ENCODE measurements around the gene THAP9.

Gene THAP9

GRCh38 chr4:82900411-82901182 lies at the start of gene THAP9 (continued):
- peak; percentile 5 for TF ChIP-seq EGR2 (tag by site-specific recombination; IDR thresholded peaks at IDR 0.05; ENCODE audit: low read depth)
- TF ChIP-seq ZNF398 (tag by site-specific recombination; IDR thresholded peaks at IDR 0.05): 0 out of 2 replicates have a peak, but pooled peaks have one; percentile 9
- TF ChIP-seq ZNF626 (tag by site-specific recombination; IDR thresholded peaks at IDR 0.05): 0 out of 2 replicates have a peak, but pooled peaks have one; percentile 56
- no peak for TF ChIP-seq ZNF521 (tag by site-specific recombination; IDR thresholded peaks at IDR 0.05)
- TF ChIP-seq ZNF140 (tag by site-specific recombination; IDR thresholded peaks at IDR 0.05): no peak
- 0 out of 2 replicates have a peak, but pooled peaks have one; percentile 6 for TF ChIP-seq MZF1 (tag by site-specific recombination; IDR thresholded peaks at IDR 0.05; ENCODE audit: borderline replicate concordance)
- TF ChIP-seq ZFHX2 (tag by site-specific recombination; conservative IDR thresholded peaks at IDR 0.05): peak; percentile 65
- peak; percentile 85 for TF ChIP-seq ZBTB10 (tag by site-specific recombination; IDR thresholded peaks at IDR 0.05)
- no peak for TF ChIP-seq ZNF530 (tag by site-specific recombination; IDR thresholded peaks at IDR 0.05; ENCODE audit: low read depth)
- no peak for TF ChIP-seq ZNF473 (tag by site-specific recombination; IDR thresholded peaks at IDR 0.05)
- TF ChIP-seq ZEB2 (tag by site-specific recombination; IDR thresholded peaks at IDR 0.05): 0 out of 2 replicates have a peak, but pooled peaks have one; percentile 67
- 0 out of 2 replicates have a peak, but pooled peaks have one; percentile 2 for TF ChIP-seq OSR2 (tag by site-specific recombination; IDR thresholded peaks at IDR 0.05)
- no peak for TF ChIP-seq IKZF3 (tag by site-specific recombination; IDR thresholded peaks at IDR 0.05)
- no peak for TF ChIP-seq ZNF2 (tag by site-specific recombination; IDR thresholded peaks at IDR 0.05)
- peak; percentile 52; the same call in 1 of the 2 replicates for TF ChIP-seq KLF1 (tag by site-specific recombination; IDR thresholded peaks at IDR 0.05)
- TF ChIP-seq ZNF76 (tag by site-specific recombination; IDR thresholded peaks at IDR 0.05; ENCODE audit: borderline replicate concordance, low read depth): no peak; the same call in 1 of the 2 replicates
- no peak for TF ChIP-seq ZSCAN23 (tag by site-specific recombination; IDR thresholded peaks at IDR 0.05)
- no peak for TF ChIP-seq ZNF23 (tag by site-specific recombination; IDR thresholded peaks at IDR 0.05; ENCODE audit: borderline replicate concordance)
- TF ChIP-seq ZNF394 (tag by site-specific recombination; IDR thresholded peaks at IDR 0.05; ENCODE audit: borderline replicate concordance): peak; percentile 43; the same call in 1 of the 2 replicates
- no peak for TF ChIP-seq ZNF175 (tag by site-specific recombination; IDR thresholded peaks at IDR 0.05)
- no peak; the same call in 1 of the 2 replicates for TF ChIP-seq SCRT2 (tag by site-specific recombination; IDR thresholded peaks at IDR 0.05)
- TF ChIP-seq ZNF16 (tag by site-specific recombination; IDR thresholded peaks at IDR 0.05; ENCODE audit: low read depth): no peak
- TF ChIP-seq ZBTB44 (tag by site-specific recombination; IDR thresholded peaks at IDR 0.05): peak; percentile 9; the same call in 1 of the 2 replicates
- TF ChIP-seq ZNF670 (tag by site-specific recombination; IDR thresholded peaks at IDR 0.05; ENCODE audit: low read depth): no peak
- no peak for TF ChIP-seq ZNF350 (tag by site-specific recombination; IDR thresholded peaks at IDR 0.05)
- TF ChIP-seq FEZF1 (tag by site-specific recombination; IDR thresholded peaks at IDR 0.05): 0 out of 2 replicates have a peak, but pooled peaks have one; percentile 25
- no peak for TF ChIP-seq ZNF548 (tag by site-specific recombination; IDR thresholded peaks at IDR 0.05)
- TF ChIP-seq ZNF404 (tag by site-specific recombination; IDR thresholded peaks at IDR 0.05): no peak
- no peak for TF ChIP-seq ZNF792 (tag by site-specific recombination; IDR thresholded peaks at IDR 0.05)
- no peak for TF ChIP-seq ZNF658 (tag by site-specific recombination; IDR thresholded peaks at IDR 0.05)
- peak; percentile 58 for TF ChIP-seq SP7 (tag by site-specific recombination; IDR thresholded peaks at IDR 0.05)
- no peak for TF ChIP-seq ZNF114 (tag by site-specific recombination; IDR thresholded peaks at IDR 0.05)
- no peak for TF ChIP-seq ZNF571 (tag by site-specific recombination; IDR thresholded peaks at IDR 0.05)
- TF ChIP-seq ZNF785 (tag by site-specific recombination; IDR thresholded peaks at IDR 0.05): peak; percentile 98
- peak; percentile 95 for TF ChIP-seq ZNF341 (tag by site-specific recombination; IDR thresholded peaks at IDR 0.05; ENCODE audit: low read depth)
- TF ChIP-seq ZNF558 (tag by site-specific recombination; IDR thresholded peaks at IDR 0.05): no peak
